Tibial nerve (tissue), 4 donors: Measurements from ENCODE around the gene SORCS2. TPM values are rescaled to one million over a fixed set of nuclear protein-coding genes. Genes with fewer than 3 reads are reported as not detected.

ENCODE experiments used
- DNase-seq, 2 donors: peaks; one replicate each; pipeline ENCODE4 v3.0.0-alpha.2; 2019; ENCODE audit warnings: low spot score in 2 of 2
- H3K27ac ChIP-seq, 4 donors: fragments of 200-600 bp; sonication (generic) in 3 of 4; one replicate each; pipeline ENCODE4 v1.5.1; 2017 to 2019; ENCODE audit warnings: mild to moderate bottlenecking in 1 of 4
- H3K27me3 ChIP-seq, 2 donors: fragments of 200-600 bp; sonication (generic) in 1 of 2; one replicate each; pipeline versions ENCODE4 v1.5.1 to v1.6.0; 2017 to 2019
- H3K36me3 ChIP-seq, 3 donors: fragments of 200-600 bp; sonication (generic); one replicate each; pipeline ENCODE4 v1.5.1; 2018 to 2019
- H3K4me1 ChIP-seq, 4 donors: fragments of 200-600 bp; sonication (generic) in 3 of 4; one replicate each; pipeline ENCODE4 v1.5.1; 2017 to 2019
- H3K4me3 ChIP-seq, 4 donors: fragments of 200-600 bp; sonication (generic) in 3 of 4; one replicate each; pipeline ENCODE4 v1.5.1; 2017 to 2019; ENCODE audit warnings: mild to moderate bottlenecking in 1 of 4, moderate library complexity in 1 of 4
- H3K9me3 ChIP-seq, 4 donors: fragments of 200-600 bp; sonication (generic) in 3 of 4; one replicate each; pipeline ENCODE4 v1.5.1; 2017 to 2019
- EP300 ChIP-seq, 2 donors: sonication (generic); formaldehyde crosslinking; IDR thresholded peaks; one replicate each; pipeline ENCODE4 v1.6.1; 2017; ENCODE audit warnings: antibody characterized with exemption in 2 of 2, mild to moderate bottlenecking in 1 of 2
- POLR2A ChIP-seq, 2 donors: fragments of 450-650 bp; IDR thresholded peaks; one replicate each; pipeline ENCODE4 v1.6.1; 2017; ENCODE audit warnings: antibody characterized with exemption in 2 of 2, mild to moderate bottlenecking in 2 of 2, moderate library complexity in 2 of 2
- WGBS, 2 donors: methylation state at CpG; one replicate each; pipeline ENCODE4 v1.1.5; 2018; 5-methylcytosine and 5-hydroxymethylcytosine counted together
- total RNA-seq, 4 donors: library from RNA; depleted of rRNA; stranded (reverse); fragments of >200 nt; gene quantifications; one replicate each; pipeline ENCODE4 v1.1.0, GENCODE V29; 2016
- TF ChIP-seq, protein P1 (sequence below), 5 experiments: fragments of 200-600 bp in 3 of 5; fragments of 450-650 bp in 2 of 5; sonication (generic) in 3 of 5; IDR thresholded peaks; one replicate each; pipeline ENCODE4 v1.5.1; 2016 to 2019; ENCODE audit warnings: antibody characterized with exemption in 5 of 5, mild to moderate bottlenecking in 3 of 5, moderate library complexity in 2 of 5

SORCS2 gene
- total RNA-seq, 4 donors from 2014 or later, result 15.6 to 48.9 (median 38.3) TPM

DNA sequence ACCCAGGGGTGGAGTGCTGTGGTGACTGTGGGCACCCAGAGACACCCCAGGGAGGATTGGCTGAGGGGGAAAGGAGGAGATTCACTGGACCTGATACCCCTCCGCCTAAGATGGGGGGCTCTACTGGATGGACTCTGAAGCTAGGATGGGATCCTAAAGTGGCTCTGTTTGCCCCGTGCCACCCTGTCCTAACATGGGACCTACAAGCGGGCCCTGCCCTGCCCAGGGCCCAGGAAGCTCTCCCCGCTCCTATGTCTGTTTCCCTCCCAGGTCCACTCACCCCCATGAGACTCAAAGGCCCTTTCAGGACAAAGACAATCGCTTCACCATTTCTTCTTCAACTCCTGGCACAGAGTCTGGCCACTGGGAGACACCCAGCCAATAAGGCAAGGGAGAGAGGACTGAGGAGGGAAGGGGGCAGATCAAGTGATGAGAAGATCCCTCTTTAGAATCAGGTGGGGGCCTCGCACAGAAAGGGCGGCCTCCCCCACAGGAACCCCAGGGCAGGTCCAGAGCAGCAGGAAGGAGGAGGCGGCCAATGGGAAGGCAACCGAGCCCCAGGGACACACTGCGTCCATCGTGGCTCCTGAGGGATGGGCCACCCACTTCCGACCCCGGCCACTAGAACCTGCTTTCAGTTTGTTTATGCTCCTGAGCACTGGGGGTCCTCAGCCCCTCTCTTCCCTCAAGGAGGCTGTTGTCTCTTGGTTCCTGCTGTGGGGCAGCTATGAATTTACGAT, 592.0 kb downstream of the SORCS2 start:
- DNase-seq, result no peak
- H3K36me3 ChIP-seq, result peaks cover 0 to 35% (median 0%) of the 10 kb centered on the region in 3 donors

DNA sequence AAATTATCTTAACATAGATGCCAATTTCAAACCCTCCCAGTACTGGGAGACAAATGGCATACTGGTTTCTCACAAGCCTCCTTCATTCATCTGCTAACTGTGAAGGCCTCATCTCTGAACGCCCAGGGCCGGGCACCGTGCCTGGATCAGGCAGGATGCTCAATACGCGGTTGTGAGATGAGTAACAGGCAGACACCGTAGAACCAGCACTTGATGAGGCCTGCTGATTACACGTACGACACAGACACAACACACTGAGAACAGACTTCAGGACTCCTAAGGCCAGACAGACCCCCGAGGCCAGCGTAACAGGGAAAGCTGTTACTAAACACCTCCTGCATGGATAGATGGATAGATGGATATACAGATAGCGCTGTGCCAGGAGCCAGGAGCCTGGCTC, 592.7 kb downstream of the SORCS2 start:
- TF ChIP-seq EP300 (IDR thresholded peaks at IDR 0.05), result no peak
- 83 to 86% methylated on average over 11 of the region's 11 CpGs for WGBS, 2 donors
- no peak for DNase-seq
- Histone ChIP-seq H3K36me3 (peaks cover 0 to 35% (median 0%) of the 10 kb centered on the region in 3 donors), H3K4me3 (no peak overlapping the region), H3K4me1 (peaks cover 0 to 32% (median 10%) of the 10 kb centered on the region in 4 donors), H3K27ac (peak overlapping the region in 1 of 4 donors; percentile 18), H3K27me3 (no peaks in the 10 kb centered on the region), H3K9me3 (no peaks in the 10 kb centered on the region)

More for the DNA sequence above, 592.0 kb downstream of the SORCS2 start:
- H3K9me3 ChIP-seq, result no peaks in the 10 kb centered on the region
- H3K4me3 ChIP-seq, result no peak overlapping the region
- H3K4me1 ChIP-seq, result peaks cover 0 to 39% (median 10%) of the 10 kb centered on the region in 4 donors
- 81 to 83% methylated on average over 14 of the region's 14 CpGs for WGBS, 2 donors
- TF ChIP-seq POLR2A (IDR thresholded peaks at IDR 0.05) (no peak), EP300 (IDR thresholded peaks at IDR 0.05) (no peak)
- TF ChIP-seq, protein P1, sequence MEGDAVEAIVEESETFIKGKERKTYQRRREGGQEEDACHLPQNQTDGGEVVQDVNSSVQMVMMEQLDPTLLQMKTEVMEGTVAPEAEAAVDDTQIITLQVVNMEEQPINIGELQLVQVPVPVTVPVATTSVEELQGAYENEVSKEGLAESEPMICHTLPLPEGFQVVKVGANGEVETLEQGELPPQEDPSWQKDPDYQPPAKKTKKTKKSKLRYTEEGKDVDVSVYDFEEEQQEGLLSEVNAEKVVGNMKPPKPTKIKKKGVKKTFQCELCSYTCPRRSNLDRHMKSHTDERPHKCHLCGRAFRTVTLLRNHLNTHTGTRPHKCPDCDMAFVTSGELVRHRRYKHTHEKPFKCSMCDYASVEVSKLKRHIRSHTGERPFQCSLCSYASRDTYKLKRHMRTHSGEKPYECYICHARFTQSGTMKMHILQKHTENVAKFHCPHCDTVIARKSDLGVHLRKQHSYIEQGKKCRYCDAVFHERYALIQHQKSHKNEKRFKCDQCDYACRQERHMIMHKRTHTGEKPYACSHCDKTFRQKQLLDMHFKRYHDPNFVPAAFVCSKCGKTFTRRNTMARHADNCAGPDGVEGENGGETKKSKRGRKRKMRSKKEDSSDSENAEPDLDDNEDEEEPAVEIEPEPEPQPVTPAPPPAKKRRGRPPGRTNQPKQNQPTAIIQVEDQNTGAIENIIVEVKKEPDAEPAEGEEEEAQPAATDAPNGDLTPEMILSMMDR (IDR thresholded peaks at IDR 0.05), result no peak
- H3K27ac ChIP-seq, result peak overlapping the region in 1 of 4 donors; percentile 18
- H3K27me3 ChIP-seq, result no peaks in the 10 kb centered on the region

DNA sequence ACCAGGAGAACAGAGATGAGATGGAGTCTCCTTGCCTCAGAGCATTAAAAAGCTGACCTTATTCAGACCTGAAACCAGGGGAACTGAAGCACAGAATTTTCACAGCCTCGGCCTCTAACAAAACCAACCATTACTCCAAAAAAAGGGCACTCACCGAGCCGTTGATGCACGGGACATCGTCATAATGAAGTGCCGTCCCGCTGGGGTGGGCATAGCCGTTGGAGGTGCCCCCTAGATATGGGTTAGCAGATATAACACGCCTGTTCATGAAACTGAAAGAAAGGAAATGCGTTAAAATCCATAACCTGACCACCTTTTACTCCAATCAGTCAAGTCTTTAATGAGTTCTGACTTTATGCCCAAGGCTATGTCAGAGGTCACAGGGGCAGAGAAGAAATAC, 593.7 kb downstream of the SORCS2 start:
- 92 to 93% methylated on average over 10 of the region's 10 CpGs for WGBS, 2 donors
- H3K4me1 ChIP-seq, result peaks cover 0 to 27% (median 10%) of the 10 kb centered on the region in 4 donors
- H3K27me3 ChIP-seq, result no peaks in the 10 kb centered on the region
- H3K36me3 ChIP-seq, result peaks cover 0 to 35% (median 0%) of the 10 kb centered on the region in 3 donors
- H3K27ac ChIP-seq, result no peak overlapping the region
- no peaks in the 10 kb centered on the region for H3K9me3 ChIP-seq
- DNase-seq, result no peak
- no peak for TF ChIP-seq EP300 (IDR thresholded peaks at IDR 0.05)
- no peak for TF ChIP-seq POLR2A (IDR thresholded peaks at IDR 0.05)
- TF ChIP-seq, protein P1 (IDR thresholded peaks at IDR 0.05), result no peak
- H3K4me3 ChIP-seq, result no peak overlapping the region

DNA sequence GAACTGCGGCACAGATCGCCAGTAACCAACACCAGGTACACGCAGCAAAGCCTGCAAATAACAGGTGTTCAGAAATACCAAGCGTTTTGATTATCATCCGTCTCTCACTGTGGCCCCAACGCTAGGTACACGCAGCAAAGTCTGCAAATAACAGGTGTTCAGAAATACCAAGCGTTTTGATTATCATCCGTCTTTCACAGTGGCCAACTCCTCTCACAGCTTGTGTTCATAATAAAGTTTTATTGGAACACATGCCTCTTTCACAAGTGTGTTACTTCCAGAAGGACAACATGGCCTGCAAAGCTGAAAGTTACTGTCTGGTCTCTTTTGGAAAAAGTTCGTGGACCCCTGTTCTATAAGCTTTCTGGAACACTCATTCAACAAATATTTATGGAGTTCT, 594.2 kb downstream of the SORCS2 start:
- TF ChIP-seq, protein P1 (IDR thresholded peaks at IDR 0.05), result no peak
- TF ChIP-seq EP300 (IDR thresholded peaks at IDR 0.05) (no peak), POLR2A (IDR thresholded peaks at IDR 0.05) (no peak)
- no peak overlapping the region for H3K27ac ChIP-seq
- peaks cover 0 to 23% (median 8%) of the 10 kb centered on the region in 4 donors for H3K4me1 ChIP-seq
- peaks cover 0 to 35% (median 0%) of the 10 kb centered on the region in 3 donors for H3K36me3 ChIP-seq
- 88 to 96% methylated on average over 10 of the region's 10 CpGs for WGBS, 2 donors
- H3K27me3 ChIP-seq, result no peaks in the 10 kb centered on the region
- DNase-seq, result no peak
- no peaks in the 10 kb centered on the region for H3K9me3 ChIP-seq
- H3K4me3 ChIP-seq, result no peak overlapping the region

DNA sequence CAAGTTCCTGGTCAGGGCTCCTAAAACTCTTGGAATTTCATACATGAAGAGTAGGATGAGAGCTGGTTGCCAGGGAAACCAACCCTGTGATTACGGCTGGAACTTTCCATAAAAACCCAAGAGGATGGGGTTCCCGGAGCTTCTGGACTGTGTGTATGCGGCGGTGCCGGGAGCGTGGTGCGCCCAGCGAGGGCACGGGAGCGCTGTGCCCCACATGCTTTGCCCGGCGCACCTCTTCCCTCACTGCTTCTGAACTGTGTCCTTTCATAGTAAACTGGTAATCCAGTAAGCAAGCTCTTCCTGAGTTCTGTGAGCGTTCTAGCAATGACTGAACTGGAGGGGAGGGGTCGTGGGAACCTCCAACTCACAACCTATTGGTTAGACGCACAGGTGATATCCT, 594.7 kb downstream of the SORCS2 start:
- Histone ChIP-seq H3K4me1 (peaks cover 0 to 17% (median 3%) of the 10 kb centered on the region in 4 donors), H3K4me3 (no peak overlapping the region), H3K36me3 (peaks cover 0 to 35% (median 0%) of the 10 kb centered on the region in 3 donors), H3K9me3 (no peaks in the 10 kb centered on the region), H3K27ac (no peak overlapping the region), H3K27me3 (no peaks in the 10 kb centered on the region)
- TF ChIP-seq EP300 (IDR thresholded peaks at IDR 0.05), result no peak
- TF ChIP-seq, protein P1 (IDR thresholded peaks at IDR 0.05), result no peak
- TF ChIP-seq POLR2A (IDR thresholded peaks at IDR 0.05), result no peak
- WGBS, 2 donors, result 88 to 93% methylated on average over 15 of the region's 15 CpGs
- DNase-seq, result no peak
